Osteoblast (primary cell): Measurements from ENCODE around the gene IGFBP4. TPM values are rescaled to one million over a fixed set of nuclear protein-coding genes. Genes with fewer than 3 reads are reported as not detected.

Experiments used
- DNase-seq: peaks from one replicate; pipeline ENCODE4 v3.0.0; 2011; ENCODE audit warnings: low spot score, mixed read lengths; ENCODE audit not compliant: insufficient read length; ENCODE audit errors: missing footprints
- H2AFZ ChIP-seq: 2 replicates; pipeline ENCODE4 v1.6.0; 2011; ENCODE audit warnings: mild to moderate bottlenecking, low read length
- H3K27ac ChIP-seq: 2 replicates; pipeline ENCODE4 v1.5.1; 2011; ENCODE audit warnings: mild to moderate bottlenecking, low read depth, low read length, moderate library complexity
- H3K27me3 ChIP-seq: 2 replicates; pipeline ENCODE4 v1.6.0; 2012; ENCODE audit warnings: mild to moderate bottlenecking, control low read depth, inconsistent platforms, low read length, moderate library complexity; ENCODE audit not compliant: insufficient read depth
- H3K36me3 ChIP-seq: 2 replicates; pipeline ENCODE4 v1.5.1; 2011; ENCODE audit warnings: mild to moderate bottlenecking, low read length, control low read depth, moderate library complexity; ENCODE audit not compliant: insufficient read depth
- H3K4me1 ChIP-seq: 2 replicates; pipeline ENCODE4 v1.5.1; 2011; ENCODE audit warnings: mild to moderate bottlenecking, low read length, control low read depth, moderate library complexity; ENCODE audit not compliant: insufficient read depth
- H3K4me2 ChIP-seq: 2 replicates; pipeline ENCODE4 v1.6.0; 2011; ENCODE audit warnings: mild to moderate bottlenecking, low read length; ENCODE audit not compliant: insufficient read depth
- H3K4me3 ChIP-seq: fragments of 200-600 bp; sonication (generic); 3 replicates; pipeline ENCODE4 v1.5.1; 2012; ENCODE audit warnings: mild to moderate bottlenecking, low read length, inconsistent platforms; ENCODE audit not compliant: insufficient read depth
- H3K79me2 ChIP-seq: 2 replicates; pipeline ENCODE4 v1.6.0; 2012; ENCODE audit warnings: mild to moderate bottlenecking, low read length, control low read depth, inconsistent platforms; ENCODE audit not compliant: insufficient read depth
- H3K9me3 ChIP-seq: 2 replicates; pipeline ENCODE4 v1.5.1; 2011; ENCODE audit warnings: low read depth, low read length, control low read depth
- H4K20me1 ChIP-seq: 2 replicates; pipeline ENCODE4 v1.6.0; 2012; ENCODE audit warnings: mild to moderate bottlenecking, low read length, control low read depth; ENCODE audit not compliant: insufficient read depth
- CTCF ChIP-seq: IDR thresholded peaks from 2 replicates; pipeline ENCODE4 v1.5.1; 2011; ENCODE audit warnings: mild to moderate bottlenecking, low read depth, low read length, moderate library complexity; ENCODE audit errors: extremely low read depth
- total RNA-seq: library from RNA; depleted of rRNA; stranded (reverse); fragments of >200 nt; gene quantifications from 2 replicates; pipeline ENCODE4 v1.2.3, GENCODE V29; 2012

IGFBP4 gene
- total RNA-seq, 1 donor, result 666 TPM

- Histone ChIP-seq H3K4me3 (no peak overlapping the region), H2AFZ (peak overlapping the region; percentile 86), H3K4me2 (no peak overlapping the region), H3K36me3 (no peaks in the 10 kb centered on the region), H3K4me1 (peaks cover 9% of the 10 kb centered on the region), H4K20me1 (no peaks in the 10 kb centered on the region), H3K9me3 (no peaks in the 10 kb centered on the region), H3K27me3 (no peaks in the 10 kb centered on the region), H3K79me2 (no peaks in the 10 kb centered on the region), H3K27ac (peak overlapping the region; percentile 2)
- TF ChIP-seq CTCF, result no peak
- DNase-seq, result peak; percentile 91
These were observed 10.3 kb upstream of the IGFBP4 start for GRCh38 chr17:40432864-40433528.

GRCh38 chr17:40433551-40434415, 9.5 kb upstream of the IGFBP4 start:
- Histone ChIP-seq H3K79me2 (no peaks in the 10 kb centered on the region), H3K36me3 (no peaks in the 10 kb centered on the region), H4K20me1 (no peaks in the 10 kb centered on the region), H2AFZ (peak overlapping the region; percentile 86), H3K27ac (peak overlapping the region; percentile 2), H3K27me3 (no peaks in the 10 kb centered on the region), H3K4me2 (no peak overlapping the region), H3K9me3 (no peaks in the 10 kb centered on the region), H3K4me1 (peaks cover 9% of the 10 kb centered on the region), H3K4me3 (no peak overlapping the region)
- peak; percentile 51 for TF ChIP-seq CTCF
- peak; percentile 58 for DNase-seq

- peak; percentile 3 for DNase-seq
- Histone ChIP-seq H3K36me3 (no peaks in the 10 kb centered on the region), H3K4me3 (no peak overlapping the region), H2AFZ (no peak overlapping the region), H3K4me2 (no peak overlapping the region), H3K27ac (no peak overlapping the region), H4K20me1 (no peaks in the 10 kb centered on the region), H3K79me2 (no peaks in the 10 kb centered on the region), H3K4me1 (peaks cover 9% of the 10 kb centered on the region), H3K9me3 (no peaks in the 10 kb centered on the region), H3K27me3 (no peaks in the 10 kb centered on the region)
- TF ChIP-seq CTCF, result no peak
These were observed 6.6 kb upstream of the IGFBP4 start for GRCh38 chr17:40436636-40437035.

GRCh38 chr17:40437095-40437732, 6.0 kb upstream of the IGFBP4 start:
- Histone ChIP-seq H3K27ac (no peak overlapping the region), H3K36me3 (no peaks in the 10 kb centered on the region), H3K4me2 (no peak overlapping the region), H4K20me1 (no peaks in the 10 kb centered on the region), H3K4me3 (no peak overlapping the region), H3K79me2 (no peaks in the 10 kb centered on the region), H3K4me1 (peaks cover 9% of the 10 kb centered on the region), H3K9me3 (no peaks in the 10 kb centered on the region), H2AFZ (no peak overlapping the region), H3K27me3 (no peaks in the 10 kb centered on the region)
- DNase-seq, result peak; percentile 27
- no peak for TF ChIP-seq CTCF
